NCI-H446 (cell line): Measurements from ENCODE around the gene SLC39A13.

ENCODE experiments used
- DNase-seq, 2 experiments: peaks; one replicate each; lab custom pipeline; 2025; lab: John Stamatoyannopoulos, UW

SLC39A13 gene

DNA sequence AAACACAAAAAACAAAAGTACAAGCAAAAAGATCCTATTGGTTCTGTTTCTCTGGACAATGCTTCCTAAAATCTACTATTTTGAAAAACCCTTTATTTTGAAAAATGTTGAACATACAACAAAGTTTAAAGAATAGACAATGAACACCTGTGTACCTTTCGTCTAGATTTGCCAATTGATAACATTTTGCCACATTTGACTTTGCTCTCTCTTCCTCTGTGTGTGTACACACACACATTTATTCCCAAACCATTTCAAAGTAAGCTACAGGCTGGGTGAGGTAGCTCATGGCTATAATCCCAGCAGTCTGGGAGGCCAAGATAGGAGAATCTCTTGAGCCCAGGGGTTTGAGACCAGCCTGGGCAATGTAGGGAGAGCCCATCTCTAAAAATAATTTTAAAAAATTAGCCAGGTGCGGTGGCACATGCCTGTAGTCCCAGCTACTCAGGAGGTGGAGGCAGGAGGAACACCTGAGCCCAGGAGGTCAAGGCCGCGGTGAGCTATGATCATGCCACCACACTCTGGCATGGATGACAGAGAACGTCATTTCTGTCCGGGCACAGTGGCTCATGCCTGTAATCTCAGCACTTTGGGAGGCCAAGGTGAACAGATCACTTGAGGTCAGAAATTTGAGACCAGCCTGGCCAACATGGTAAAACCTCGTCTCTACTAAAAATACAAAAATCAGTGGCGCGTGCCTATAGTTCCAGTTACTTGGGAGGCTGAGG lies 23.1 kb downstream of the SLC39A13 start:
- DNase-seq = no peak

DNA sequence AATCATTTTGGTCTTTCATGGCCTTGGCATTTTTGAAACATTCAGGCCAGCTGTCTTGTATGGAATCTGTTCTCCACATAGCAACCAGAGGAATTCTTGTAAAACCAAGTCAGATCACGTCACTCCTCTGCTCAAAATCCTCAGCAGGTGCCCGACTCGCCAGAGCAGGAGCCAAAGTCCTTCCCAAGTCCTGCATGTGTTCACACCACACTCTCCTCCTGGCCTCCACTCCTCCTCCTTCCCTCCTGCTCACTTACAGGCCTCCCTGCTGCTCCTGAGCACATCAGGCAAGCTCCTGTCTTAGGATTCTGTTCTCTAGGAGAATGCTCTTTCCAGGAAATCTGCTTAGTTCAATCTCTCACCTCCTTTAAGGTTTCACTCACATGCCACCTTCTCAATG lies 24.8 kb downstream of the SLC39A13 start:
- no peak for DNase-seq

DNA sequence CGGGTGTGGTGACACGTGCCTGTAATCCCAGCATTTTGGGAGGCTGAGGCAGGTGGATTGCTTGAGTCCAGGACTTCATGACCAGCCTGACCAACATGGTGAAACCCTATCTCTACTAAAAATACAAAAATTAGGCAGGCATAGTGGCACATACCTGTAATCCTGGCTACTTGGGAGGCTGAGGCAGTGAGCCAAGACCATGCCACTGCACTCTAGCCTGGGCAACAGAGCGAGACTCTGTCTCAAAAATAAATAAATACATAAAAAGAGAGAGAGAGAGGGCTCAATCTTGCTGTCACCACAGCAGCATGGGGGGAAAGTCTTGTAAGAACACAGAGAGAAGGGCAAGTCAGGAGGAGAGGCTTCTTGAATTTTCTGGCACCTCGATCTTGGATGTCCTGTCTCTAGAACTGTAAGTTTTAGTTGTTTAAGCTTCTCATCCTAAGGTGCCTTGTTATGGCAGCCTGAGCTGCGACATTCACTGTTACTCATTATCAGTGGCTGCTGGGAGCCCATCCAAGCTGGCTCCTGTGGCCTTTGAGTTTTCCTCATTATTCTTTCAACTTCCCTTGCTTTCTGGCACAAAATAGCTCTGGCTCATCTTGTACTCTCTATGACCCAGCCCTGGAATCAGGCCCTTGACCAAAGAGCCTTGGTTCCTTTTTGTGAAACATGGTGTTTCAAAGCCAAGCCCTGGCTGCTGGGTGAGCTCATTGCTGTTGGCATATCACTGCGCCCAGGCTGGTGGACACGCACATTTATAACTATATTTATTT lies 25.8 kb downstream of the SLC39A13 start:
- DNase-seq = peak; percentile 60 to 90

DNA sequence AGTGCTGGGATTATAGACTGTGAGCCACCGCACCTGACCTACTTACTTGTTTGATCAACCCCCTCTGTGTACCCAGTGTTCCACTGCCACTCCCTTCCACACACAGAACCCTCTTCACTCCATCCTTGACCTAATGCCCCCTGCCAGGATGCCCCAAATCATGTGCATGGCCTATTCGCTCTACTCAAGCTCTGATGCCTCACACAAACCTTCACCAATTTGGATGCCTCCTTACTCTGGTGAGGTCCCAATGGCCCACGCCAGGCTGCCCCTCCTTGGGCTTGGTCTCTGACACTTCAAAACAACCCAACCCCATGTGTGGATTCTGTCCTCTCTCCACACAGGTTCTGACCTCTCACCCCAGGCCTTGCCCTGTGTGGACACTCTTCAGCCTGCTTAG lies 27.3 kb downstream of the SLC39A13 start:
- DNase-seq = no peak

DNA sequence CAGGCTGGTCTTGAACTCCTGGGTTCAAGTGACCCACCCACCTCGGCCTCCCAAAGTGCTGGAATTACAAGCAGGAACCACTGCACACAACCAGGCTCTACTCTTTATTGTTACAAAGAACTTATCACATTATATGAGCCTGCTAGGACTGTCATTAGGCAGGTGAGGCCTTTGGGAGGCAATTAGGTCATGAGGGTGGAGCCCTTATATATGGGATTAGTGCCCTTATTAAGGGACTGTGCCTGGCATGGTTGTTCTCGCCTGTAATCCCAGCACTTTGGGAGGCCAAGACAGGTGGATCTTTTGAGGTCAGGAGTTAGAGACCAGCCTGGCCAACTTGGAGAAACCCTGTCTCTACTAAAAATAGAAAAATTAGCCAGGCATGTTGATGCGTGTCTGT lies 28.3 kb downstream of the SLC39A13 start:
- no peak for DNase-seq

DNA sequence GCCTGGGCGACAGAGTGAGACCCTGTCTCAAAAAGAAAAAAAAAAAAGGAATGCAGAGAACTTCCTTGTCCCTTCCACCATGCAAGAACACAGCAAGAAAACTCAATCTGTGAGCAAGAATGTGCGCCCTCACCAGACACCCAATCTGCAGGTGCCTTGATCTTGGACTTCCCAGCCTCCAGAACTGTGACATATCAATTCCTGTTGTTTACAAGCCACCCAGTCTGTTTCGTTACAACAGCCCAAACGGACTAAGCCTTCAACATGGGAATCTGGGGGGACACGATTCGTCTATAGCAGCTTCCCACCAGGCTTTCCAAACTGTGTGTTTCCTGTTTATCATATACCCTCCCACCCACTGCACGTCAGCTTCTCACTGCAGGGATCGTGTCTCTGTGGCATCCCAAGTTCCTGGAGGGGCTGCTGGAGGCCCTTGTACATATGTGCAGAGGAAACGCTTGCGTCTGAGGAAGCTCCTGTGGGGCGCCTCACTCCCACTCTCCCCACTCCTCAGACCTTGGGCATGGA lies 28.9 kb downstream of the SLC39A13 start:
- DNase-seq = no peak

DNA sequence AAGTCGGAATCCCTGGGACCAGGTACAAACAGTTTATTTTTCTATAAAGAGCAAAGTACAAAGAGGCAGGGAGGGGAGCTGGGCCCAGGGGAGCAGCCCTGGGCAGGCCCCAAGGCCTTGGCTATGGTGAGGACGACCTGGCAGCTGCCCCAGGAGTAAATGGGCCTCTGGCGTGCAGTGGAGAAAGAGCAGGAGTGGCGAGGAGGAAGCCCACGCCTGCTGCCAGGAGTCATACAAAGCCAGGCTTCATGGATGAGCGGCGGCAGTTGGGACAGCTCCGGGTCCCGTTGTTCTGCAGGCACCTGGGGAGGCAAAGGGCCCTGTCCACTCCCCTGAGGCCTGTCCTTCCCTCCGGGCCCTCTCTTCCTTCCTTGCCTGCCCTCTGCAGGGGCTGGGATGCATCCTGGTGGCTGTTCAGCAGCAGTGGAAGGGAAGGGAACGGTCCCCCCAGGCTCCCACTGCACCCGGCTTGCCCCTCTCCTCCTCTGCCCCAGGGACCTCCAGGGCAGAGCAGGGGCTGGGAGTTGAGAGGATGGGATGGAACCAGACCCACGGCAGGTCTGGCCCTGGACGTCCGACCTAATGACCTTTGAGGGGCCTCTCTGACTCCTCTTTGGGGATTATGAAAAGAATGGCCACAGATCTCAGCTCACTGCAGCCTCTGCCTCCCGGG lies 29.5 kb downstream of the SLC39A13 start:
- peak; percentile 44 to 81 for DNase-seq

DNA sequence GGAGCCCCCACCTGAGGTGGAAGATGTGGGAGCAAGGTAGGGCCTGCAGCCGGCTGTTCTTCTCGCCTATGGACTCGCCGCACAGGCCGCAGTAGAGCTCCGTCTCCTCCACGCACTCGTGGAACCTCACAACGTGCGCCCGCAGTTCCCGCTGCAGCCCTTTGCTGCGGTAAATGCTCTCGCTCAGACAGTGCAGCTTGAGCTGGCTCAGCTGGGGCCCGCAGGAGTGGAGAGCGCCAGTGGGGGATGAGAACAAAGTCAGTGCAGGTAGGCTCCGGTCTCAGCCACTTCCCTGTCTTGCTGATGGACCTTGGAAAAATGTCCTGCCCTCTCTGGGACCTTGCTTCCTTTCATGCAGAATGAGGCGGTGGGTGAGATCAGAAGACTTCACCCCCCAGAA lies 30.3 kb downstream of the SLC39A13 start:
- DNase-seq = no peak

DNA sequence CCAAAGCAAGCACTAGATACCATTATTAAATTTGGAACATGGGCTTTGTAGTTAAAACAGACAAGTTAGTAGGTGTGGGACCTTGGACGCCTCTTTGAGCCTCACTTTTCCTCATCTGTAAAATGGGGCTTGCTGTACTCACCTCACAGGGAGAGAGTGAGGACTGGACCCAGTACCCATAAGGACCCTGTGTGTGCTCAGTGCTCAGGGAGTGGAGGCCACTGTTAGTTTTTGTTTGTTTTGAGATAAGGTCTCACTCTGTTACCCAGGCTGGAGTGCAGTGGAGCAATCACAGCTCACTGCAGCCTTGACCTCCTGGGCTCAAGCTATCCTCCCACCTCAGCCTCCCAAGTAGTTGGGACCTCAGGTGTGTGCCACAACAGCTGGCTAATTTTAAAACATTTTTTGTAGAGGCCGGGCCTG lies 31.7 kb downstream of the SLC39A13 start:
- no peak for DNase-seq

DNA sequence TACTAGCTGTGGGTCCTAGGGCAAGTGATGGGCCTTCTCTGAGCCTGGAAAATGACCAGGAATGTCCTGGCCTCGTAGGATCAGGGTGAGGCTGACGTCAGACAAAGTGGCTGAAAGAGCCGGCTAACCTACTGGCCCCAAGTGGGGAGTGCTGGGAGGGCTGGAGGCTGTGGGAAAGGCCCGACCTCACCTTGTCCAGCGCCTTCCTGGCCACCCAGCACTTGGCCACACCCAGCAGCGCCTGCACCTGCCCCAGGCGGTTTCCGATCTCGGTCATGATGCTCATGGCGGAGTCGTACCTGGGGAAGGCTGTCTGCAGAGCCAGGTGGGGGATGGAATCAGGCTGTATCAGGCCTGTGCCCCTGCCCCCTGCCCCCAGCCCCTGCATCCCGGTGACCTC lies 33.0 kb downstream of the SLC39A13 start:
- no peak for DNase-seq

DNA sequence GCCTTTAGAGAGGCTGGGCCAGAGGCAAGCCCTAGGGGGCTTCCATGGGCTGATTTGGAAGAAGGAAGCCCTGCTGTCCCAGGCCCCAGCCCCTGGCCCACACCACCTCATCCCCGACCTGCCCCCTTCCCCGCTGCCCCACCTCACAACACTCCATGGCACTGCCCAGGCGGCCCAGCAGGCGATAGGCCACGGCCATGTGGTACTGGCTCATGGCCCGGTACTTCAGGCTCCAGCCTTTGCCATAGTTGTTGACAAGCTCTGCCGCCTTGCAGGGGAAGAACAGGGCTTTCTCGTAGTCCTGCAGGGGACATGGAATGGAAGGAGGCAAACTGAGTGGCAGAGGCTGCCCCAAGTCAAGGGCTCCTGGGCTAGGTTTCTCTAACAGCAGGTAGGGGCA lies 34.1 kb downstream of the SLC39A13 start:
- DNase-seq = peak in 1 of 2 experiments; percentile 19

DNA sequence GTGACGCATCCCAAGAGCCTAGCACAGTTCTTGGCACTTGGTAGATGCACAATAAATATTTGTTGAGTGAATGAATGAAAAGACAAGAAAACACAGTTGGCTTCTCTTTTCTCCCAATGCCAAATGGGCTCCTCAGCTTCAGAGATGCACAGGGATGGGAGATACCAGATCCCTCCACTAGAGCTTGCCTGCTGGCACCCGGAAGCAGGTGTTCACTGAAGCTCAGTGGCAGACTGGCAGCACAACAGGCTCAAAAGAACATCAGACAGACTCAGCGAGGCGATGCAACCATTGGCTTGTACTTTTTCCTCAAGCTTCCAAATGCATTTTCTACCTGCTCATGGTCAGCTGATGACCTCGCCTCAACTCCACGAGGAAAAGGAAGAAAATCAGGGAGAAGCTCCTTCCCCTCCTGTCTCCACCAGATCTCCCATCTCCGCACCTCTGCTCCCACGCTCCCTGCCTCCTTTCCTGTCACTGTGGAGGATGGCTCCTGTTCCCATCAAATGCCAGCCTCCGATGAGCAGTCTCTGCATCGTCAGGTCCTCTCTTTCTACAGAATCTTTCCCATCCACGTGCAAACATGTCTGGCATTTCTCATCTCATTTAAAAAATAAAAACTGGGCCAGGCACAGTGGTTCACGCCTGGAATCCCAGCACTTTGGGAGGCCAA lies 34.8 kb downstream of the SLC39A13 start:
- peak in 1 of 2 experiments; percentile 25 for DNase-seq

DNA sequence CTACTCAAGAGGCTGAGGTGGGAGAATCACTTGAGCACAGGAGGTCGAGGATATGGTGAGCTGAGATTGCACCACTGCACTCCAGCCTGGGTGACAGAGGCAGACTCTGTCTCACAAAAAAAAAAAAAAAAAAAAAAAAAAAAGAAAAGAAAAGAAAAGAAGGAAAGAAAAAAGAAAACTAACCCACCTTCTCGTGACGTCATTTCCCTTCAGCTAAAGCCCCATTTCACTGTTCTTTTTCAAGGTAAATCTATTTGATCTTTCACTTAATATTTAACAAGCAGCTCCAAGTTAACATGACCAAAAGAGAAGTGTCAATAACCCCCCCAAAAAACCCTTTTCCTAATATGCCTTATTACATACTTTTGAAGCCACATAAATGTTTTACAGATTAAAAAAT lies 35.4 kb downstream of the SLC39A13 start:
- no peak for DNase-seq

DNA sequence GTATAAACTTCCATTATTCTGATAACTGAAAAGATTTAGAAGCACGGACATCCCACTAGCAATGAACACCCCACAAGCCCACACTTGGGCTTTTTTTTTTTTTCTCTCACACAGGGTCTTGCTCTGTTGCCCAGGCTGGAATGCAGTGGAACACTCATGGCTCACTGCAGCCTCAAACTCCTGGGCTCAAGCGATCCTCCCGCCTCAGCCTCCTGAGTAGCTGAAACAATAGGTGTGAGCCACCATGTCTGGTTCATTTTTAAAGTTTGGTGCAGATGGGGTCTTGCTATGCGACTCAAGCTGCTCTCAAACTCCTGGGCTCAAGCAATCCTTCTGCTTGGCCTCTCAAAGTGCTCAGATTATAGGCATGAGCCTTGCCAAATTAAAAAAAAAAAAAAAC lies 37.5 kb downstream of the SLC39A13 start:
- DNase-seq = no peak

DNA sequence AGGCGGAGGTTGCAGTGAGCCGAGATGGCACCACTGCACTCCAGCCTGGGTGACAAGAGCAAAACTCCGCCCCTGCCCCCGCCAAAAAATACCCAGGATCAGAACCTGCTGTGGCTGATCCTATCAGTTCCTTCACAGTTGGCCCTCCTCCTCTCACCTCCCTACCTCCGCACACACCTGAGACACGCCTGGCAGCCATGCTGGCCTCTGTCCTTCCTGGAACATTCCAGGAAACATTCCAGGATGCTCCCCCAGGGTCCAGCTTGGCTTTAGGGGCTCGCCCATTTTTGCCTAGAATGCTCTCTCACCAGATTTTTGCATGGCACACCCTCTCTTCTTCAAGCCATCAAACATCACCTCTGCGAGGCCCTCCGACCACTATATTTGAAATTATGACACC lies 38.4 kb downstream of the SLC39A13 start:
- no peak for DNase-seq

DNA sequence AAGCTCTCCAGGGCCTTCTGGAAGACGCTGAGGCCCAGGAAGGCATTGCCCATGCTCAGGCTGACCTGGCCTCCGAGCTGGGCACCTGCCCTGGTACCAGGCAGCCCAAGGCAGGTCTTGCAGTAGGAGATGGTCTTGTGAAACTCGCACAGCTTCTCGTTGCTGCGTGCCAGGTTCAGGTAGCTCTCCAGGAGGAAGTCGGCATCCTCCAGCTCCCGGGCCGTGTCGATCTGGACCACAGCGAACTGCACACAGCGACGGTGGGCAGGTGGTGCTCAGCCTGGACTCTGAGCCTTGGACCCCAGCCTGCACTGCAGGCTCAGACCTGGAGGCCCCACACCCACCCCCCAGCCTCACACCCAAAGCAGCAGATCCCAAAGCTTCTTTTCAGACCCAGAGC lies 39.5 kb downstream of the SLC39A13 start:
- DNase-seq = no peak

DNA sequence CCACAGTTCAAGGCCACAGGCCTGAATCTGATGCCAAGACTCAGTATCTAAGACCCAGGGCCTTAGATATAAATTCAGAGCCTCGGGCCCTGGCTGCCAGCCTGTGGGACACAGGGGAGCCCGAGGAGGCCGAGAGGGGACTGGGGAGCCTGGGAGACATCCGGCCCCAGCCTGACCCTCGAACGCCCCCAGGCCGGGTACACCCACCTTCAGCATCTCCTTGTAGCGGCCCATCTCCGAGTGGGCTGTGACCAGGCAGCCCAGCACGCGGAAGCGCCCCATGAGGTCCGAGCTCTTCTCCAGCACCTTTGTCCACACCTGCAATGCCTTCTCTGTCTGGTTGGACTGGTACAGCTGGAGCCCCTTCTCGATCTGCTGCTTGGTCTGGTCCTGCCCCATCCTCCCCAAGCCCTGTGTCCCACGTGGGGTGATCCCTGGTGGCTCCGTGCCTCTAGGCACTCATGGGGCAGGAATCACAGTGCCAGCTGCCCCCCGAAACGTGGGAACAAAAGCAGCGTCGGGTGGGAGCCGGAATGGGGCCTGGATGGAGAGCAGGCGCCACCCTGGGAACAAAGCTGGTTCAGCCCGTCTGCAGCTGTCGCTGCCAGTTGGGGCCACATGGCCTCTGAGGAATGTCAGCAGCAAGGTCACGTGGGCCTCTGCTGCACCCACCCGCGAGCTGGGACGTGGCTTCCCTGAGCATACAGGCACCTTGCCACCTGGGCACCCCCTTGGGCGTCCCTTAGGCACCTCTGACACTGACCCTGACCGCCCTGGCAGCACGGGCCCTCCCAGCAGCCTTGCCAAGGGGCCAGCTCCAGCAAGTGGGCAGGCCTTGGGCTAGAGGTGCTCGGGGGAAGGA lies 40.4 kb downstream of the SLC39A13 start, which contains the start of gene RAPSN:
TSS of gene RAPSN (minus strand) at position 571 of the 862 bp plus-strand sequence. CDS start at position 399, 172 bp downstream.
- DNase-seq = no peak

DNA sequence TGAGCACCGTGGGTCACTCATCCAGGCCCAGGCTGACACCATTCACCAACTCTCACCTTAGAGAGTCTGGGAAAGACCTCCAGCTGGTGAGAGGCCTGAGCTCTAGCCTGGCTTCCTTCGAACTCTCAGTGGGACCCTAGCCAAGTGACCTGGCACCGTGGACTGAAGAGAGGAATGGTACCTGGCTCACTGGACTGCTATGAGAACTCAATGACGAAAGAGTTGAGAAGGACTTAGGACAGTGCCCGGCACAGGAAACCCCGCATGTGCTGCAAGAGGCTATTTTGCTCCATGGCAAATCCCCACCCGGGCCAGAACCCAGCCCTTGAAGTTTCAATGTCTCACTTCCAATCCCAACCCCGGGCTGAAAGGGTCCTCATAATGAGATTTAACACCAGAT lies 41.2 kb downstream of the SLC39A13 start:
- DNase-seq = no peak

DNA sequence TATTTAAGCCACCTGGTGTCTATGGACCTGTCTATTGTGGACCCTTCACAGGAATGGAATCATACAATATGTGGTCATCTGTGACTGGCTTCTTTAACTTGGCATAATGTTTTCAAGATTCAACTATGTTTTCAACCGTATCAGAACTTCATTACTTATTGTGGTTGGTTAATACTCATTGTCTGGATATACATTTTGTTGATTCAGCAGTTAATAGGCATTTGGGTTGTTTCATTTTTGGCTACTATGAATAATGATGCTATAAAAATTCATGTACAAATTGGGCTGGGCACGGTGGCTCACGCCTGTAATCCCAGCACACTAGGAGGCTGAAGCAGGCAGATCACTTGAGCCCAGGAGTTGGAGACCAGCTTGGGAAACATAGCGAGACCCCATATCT lies 43.0 kb downstream of the SLC39A13 start:
- no peak for DNase-seq

DNA sequence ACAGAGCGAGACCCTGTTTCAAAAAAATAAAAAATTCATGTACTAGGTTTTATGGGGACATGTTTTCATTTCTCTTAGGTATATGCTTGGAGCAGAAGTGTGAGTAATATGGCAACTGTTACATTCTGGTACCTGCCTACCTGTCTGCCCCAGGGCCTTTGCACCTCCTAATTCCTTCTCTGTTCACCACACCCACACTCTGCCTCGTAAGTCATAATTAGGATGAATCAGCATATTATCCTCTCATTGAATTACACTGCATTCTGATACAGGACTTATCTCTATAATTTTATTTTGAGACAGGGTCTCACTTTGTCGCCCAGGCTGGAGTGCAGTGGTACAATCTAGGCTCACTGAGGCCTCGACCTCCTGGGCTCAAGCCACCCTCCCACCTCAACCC lies 43.6 kb downstream of the SLC39A13 start:
- DNase-seq = no peak

DNA sequence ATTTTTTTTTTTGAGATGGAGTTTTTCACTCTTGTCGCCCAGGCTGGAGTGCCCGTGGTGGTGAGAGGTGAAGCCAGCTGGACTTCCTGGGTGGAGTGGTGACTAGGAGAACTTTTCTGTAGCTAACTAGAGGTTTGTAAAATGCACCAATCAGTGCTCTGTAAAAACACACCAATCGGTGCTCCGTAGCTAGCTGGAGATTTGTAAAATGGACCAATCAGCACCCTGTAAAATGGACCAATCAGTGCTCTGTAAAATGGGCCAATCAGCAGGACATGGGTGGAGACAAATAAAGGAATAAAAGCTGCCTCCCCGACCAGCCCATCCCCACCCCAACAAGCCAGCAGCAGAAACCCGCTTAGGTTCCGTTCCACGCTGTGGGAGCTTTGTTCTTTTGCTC lies 45.0 kb downstream of the SLC39A13 start:
- no peak for DNase-seq
